SU-DHL-6 (cell line): ENCODE measurements around the gene GAREM2.

ENCODE experiments used
- EZH2phosphoT487 ChIP-seq: fragments of 200-600 bp; sonication (generic), shearing (Covaris generic); conservative IDR thresholded peaks from 2 replicates; pipeline ENCODE4 v1.6.1; 2018; ENCODE audit warnings: mild to moderate bottlenecking, antibody characterized with exemption, low read length, moderate library complexity, mixed read lengths
- TF ChIP-seq, protein P1 (sequence below): fragments of 200-600 bp; sonication (generic); IDR thresholded peaks from one replicate; pipeline ENCODE4 v1.5.1; 2017; ENCODE audit warnings: antibody characterized with exemption, mild to moderate bottlenecking, low read length, moderate library complexity; ENCODE audit not compliant: insufficient read depth, poor library complexity, severe bottlenecking

DNA sequence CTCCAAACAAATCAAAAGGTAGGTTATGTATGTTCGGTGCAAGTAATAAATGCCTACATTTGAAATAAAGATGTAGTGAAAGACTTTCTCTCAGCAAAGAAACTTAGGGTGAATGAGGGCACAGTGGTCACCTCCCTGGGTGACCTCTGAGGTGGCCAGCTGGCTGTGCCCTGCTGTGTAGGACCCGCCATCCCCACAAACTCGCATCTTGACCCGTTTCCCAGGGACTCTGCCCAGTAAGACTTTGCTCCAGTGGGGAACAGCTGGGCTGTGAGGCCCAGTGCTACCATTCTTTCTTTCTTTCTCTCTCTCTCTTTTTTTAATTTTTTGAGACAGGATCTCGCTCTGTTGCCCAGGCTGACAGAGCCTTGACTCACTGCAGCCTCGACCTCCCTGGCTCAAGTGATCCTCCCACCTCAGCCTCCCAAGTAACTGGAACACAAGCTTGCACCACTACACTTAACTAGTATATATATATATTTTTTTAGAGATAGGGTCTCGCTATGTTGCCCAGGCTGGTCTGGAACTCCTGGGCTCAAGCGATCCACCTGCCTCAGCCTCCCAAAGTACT lies 8.2 kb upstream of the GAREM2 start:
- TF ChIP-seq, protein P1, sequence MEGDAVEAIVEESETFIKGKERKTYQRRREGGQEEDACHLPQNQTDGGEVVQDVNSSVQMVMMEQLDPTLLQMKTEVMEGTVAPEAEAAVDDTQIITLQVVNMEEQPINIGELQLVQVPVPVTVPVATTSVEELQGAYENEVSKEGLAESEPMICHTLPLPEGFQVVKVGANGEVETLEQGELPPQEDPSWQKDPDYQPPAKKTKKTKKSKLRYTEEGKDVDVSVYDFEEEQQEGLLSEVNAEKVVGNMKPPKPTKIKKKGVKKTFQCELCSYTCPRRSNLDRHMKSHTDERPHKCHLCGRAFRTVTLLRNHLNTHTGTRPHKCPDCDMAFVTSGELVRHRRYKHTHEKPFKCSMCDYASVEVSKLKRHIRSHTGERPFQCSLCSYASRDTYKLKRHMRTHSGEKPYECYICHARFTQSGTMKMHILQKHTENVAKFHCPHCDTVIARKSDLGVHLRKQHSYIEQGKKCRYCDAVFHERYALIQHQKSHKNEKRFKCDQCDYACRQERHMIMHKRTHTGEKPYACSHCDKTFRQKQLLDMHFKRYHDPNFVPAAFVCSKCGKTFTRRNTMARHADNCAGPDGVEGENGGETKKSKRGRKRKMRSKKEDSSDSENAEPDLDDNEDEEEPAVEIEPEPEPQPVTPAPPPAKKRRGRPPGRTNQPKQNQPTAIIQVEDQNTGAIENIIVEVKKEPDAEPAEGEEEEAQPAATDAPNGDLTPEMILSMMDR, result no peak
- TF ChIP-seq EZH2phosphoT487, result no peak
